GM19351 (cell line): ENCODE data around the gene STK32C.

ENCODE experiments used
- ATAC-seq: cut with Tn5 transposase; IDR thresholded peaks from one replicate; pipeline ENCODE4 v1.9.1; 2021; ENCODE audit warnings: mild to moderate bottlenecking, moderate library complexity; ENCODE audit not compliant: unreplicated experiment

The STK32C gene

GRCh38 chr10:132250481-132251475 lies 57.0 kb downstream of the STK32C start:
- ATAC-seq, result no peak

GRCh38 chr10:132249824-132250375 lies 57.9 kb downstream of the STK32C start:
- ATAC-seq, result no peak

- ATAC-seq, result no peak
Measured at GRCh38 chr10:132249226-132249724, 58.5 kb downstream of the STK32C start.

- no peak for ATAC-seq
Measured at GRCh38 chr10:132248455-132249225, 59.1 kb downstream of the STK32C start.

GRCh38 chr10:132247943-132248342 lies 59.8 kb downstream of the STK32C start:
- no peak for ATAC-seq

GRCh38 chr10:132246296-132246695 lies 61.5 kb downstream of the STK32C start:
- ATAC-seq, result no peak

GRCh38 chr10:132245056-132245455 lies 62.7 kb downstream of the STK32C start:
- ATAC-seq, result no peak

- ATAC-seq, result no peak
Measured at GRCh38 chr10:132243626-132244025, 64.1 kb downstream of the STK32C start.

GRCh38 chr10:132243141-132243540 lies 64.6 kb downstream of the STK32C start:
- no peak for ATAC-seq

GRCh38 chr10:132242103-132242840 lies 65.5 kb downstream of the STK32C start:
- ATAC-seq, result no peak

GRCh38 chr10:132241496-132241895 lies 66.3 kb downstream of the STK32C start:
- ATAC-seq, result no peak

- ATAC-seq, result no peak
Measured at GRCh38 chr10:132241086-132241485, 66.7 kb downstream of the STK32C start.

- ATAC-seq, result no peak
Measured at GRCh38 chr10:132240581-132240980, 67.2 kb downstream of the STK32C start.

- ATAC-seq, result no peak
Measured at GRCh38 chr10:132240156-132240555, 67.6 kb downstream of the STK32C start.

GRCh38 chr10:132239126-132240031 lies 68.4 kb downstream of the STK32C start:
- no peak for ATAC-seq

GRCh38 chr10:132238371-132239125 lies 69.2 kb downstream of the STK32C start:
- ATAC-seq, result no peak

- ATAC-seq, result no peak
Measured at GRCh38 chr10:132237871-132238270, 69.9 kb downstream of the STK32C start.

- ATAC-seq, result no peak
Measured at GRCh38 chr10:132237396-132237795, 70.4 kb downstream of the STK32C start.

- ATAC-seq, result no peak
Measured at GRCh38 chr10:132236881-132237280, 70.9 kb downstream of the STK32C start.
